GM12891 (cell line): ENCODE data around the gene CBX1.

Source experiments
- DNase-seq: peaks from one replicate; pipeline ENCODE4 v3.0.0; 2011; ENCODE audit warnings: low spot score; ENCODE audit not compliant: insufficient read length
- FAIRE-seq: peaks from 2 replicates; lab custom pipeline; 2011; peaks lifted over from hg19 to GRCh38; lab: Jason Lieb, UNC
- PAX5 ChIP-seq: IDR thresholded peaks from 2 replicates; pipeline ENCODE4 v1.6.1; 2011; ENCODE audit warnings: low read length, moderate library complexity, mild to moderate bottlenecking; ENCODE audit not compliant: insufficient read depth, severe bottlenecking
- POLR2A ChIP-seq: IDR thresholded peaks from 2 replicates; pipeline ENCODE4 v1.6.1; 2011; ENCODE audit warnings: low read depth, low read length, control low read depth
- POLR2AphosphoS5 ChIP-seq: IDR thresholded peaks from 2 replicates; pipeline ENCODE4 v1.6.1; 2011; ENCODE audit warnings: low read depth, low read length, control low read depth
- POU2F2 ChIP-seq: IDR thresholded peaks from 2 replicates; pipeline ENCODE4 v1.6.1; 2011; ENCODE audit warnings: low read depth, mild to moderate bottlenecking, control low read depth, low read length, moderate library complexity
- SPI1 ChIP-seq: IDR thresholded peaks from 2 replicates; pipeline ENCODE4 v1.6.1; 2011; ENCODE audit warnings: low read depth, low read length, control low read depth
- TAF1 ChIP-seq: IDR thresholded peaks from 2 replicates; pipeline ENCODE4 v1.6.1; 2011; ENCODE audit warnings: low read depth, low read length, control low read depth

CBX1 gene

GRCh38 chr17:48023400-48024148, 77.7 kb downstream of the CBX1 start:
- TF ChIP-seq PAX5, result no peak
- no peak for DNase-seq
- FAIRE-seq, result no peak

GRCh38 chr17:48022901-48023300, 78.4 kb downstream of the CBX1 start:
- FAIRE-seq, result no peak

GRCh38 chr17:48021934-48022333, 79.3 kb downstream of the CBX1 start:
- FAIRE-seq (no peak), DNase-seq (no peak)
- TF ChIP-seq POLR2A (no peak), PAX5 (no peak), POU2F2 (no peak), POLR2AphosphoS5 (no peak), SPI1 (no peak), TAF1 (no peak)

More at GRCh38 chr17:48022901-48023300, 78.4 kb downstream of the CBX1 start:
- no peak for TF ChIP-seq PAX5
- TF ChIP-seq POLR2AphosphoS5, result no peak
- TF ChIP-seq POLR2A, result no peak
- TF ChIP-seq SPI1, result no peak
- no peak for TF ChIP-seq TAF1
- TF ChIP-seq POU2F2, result no peak
- DNase-seq, result no peak
